Activated CD4-positive, alpha-beta memory T cell treated with anti-CD3 and anti-CD28 coated beads, Interleukin-2, amount 10 ng/mL, durations not matched to agents 7 days and 5 days (primary cell): ENCODE measurements around the gene CHGA. TPM values are rescaled to one million over a fixed set of nuclear protein-coding genes. Genes with fewer than 3 reads are reported as not detected.

Experiments
- CTCF ChIA-PET: fragments of 350-600 bp; sonication (Branson Sonifier 250); formaldehyde crosslinking; loops from one replicate; lab custom pipeline; 2021; ENCODE audit warnings: antibody characterized with exemption, inconsistent platforms; lab: Charles Lee
- POLR2A ChIA-PET: fragments of 350-600 bp; sonication (Branson Sonifier 250); formaldehyde crosslinking; loops from one replicate; lab custom pipeline; 2021; ENCODE audit warnings: antibody characterized with exemption; lab: Charles Lee
- DNase-seq: peaks from one replicate; pipeline ENCODE4 v3.0.0-alpha.2; 2020
- H3K27ac Mint-ChIP-seq: one replicate; pipeline ENCODE4 v1.8.0; 2021; ENCODE audit warnings: mild to moderate bottlenecking, mixed read lengths
- H3K27me3 Mint-ChIP-seq: one replicate; pipeline ENCODE4 v1.8.0; 2021; ENCODE audit warnings: mixed read lengths
- H3K36me3 Mint-ChIP-seq: one replicate; pipeline ENCODE4 v1.8.0; 2021; ENCODE audit warnings: low read depth, mixed read lengths
- H3K4me1 Mint-ChIP-seq: one replicate; pipeline ENCODE4 v1.8.0; 2021; ENCODE audit warnings: mixed read lengths
- H3K4me3 Mint-ChIP-seq: one replicate; pipeline ENCODE4 v1.8.0; 2021; ENCODE audit warnings: mild to moderate bottlenecking, mixed read lengths
- H3K9me3 Mint-ChIP-seq: one replicate; pipeline ENCODE4 v1.8.0; 2021; ENCODE audit warnings: mixed read lengths
- total RNA-seq, 2 experiments: library from RNA; stranded (reverse); gene quantifications; one replicate each; pipeline ENCODE4 v1.2.3, GENCODE V29; 2021

The CHGA gene
- total RNA-seq, 2 experiments from 2014 or later, result not detected

DNA sequence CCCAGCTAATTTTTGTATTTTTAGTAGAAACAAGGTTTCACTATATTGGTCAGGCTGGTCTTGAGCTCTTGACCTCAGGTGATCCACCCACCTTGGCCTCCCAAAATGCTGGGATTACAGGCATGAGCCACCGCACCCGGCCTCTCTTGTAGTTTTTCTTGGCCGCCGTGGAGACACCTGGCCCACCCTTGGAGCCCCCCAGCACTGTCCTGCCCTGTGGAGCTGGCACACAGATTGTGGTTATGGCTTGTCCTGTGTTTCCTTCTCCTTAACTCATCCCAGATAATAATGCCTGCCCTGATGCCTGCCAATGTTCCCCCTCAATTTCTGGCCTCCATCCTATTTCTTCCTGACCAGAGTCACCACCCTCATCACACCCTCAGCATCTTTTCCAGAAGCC is 57.9 kb downstream of the CHGA start:
- POLR2A ChIA-PET, result no interaction called here
- Mint-ChIP-seq H3K36me3 (peaks cover 70% of the 10 kb centered on the region), H3K9me3 (peaks cover 49% of the 10 kb centered on the region)

DNA sequence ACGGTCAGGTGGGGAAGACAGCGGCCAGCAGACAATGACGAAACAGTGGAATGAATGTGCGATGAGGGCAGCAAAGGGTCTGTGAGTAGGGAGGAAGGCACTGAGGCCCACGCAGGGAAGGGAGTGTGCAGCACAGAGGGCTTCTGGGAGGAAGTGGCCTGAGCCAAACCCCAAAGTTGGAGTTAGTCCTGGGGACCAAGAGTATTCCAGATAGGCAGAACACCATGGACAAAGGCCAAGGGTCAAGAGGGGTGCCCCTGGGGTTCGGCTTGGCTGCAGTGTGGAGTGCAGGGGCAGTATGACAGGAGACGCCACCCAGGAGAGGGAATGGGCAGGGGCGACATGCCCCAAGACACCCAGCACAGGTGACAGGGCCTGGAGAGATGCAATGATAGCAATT is 58.8 kb downstream of the CHGA start:
- Mint-ChIP-seq H3K4me3 (no peak overlapping the region), H3K9me3 (peaks cover 40% of the 10 kb centered on the region), H3K27ac (no peak overlapping the region), H3K4me1 (no peaks in the 10 kb centered on the region), H3K27me3 (no peaks in the 10 kb centered on the region), H3K36me3 (peaks cover 62% of the 10 kb centered on the region)
- ChIA-PET CTCF (no interaction called here), POLR2A (no interaction called here)
- no peak for DNase-seq

More for the DNA sequence above, 57.9 kb downstream of the CHGA start:
- Mint-ChIP-seq H3K27me3 (no peaks in the 10 kb centered on the region), H3K4me3 (no peak overlapping the region), H3K4me1 (no peaks in the 10 kb centered on the region), H3K27ac (no peak overlapping the region)
- no peak for DNase-seq
- CTCF ChIA-PET, result no interaction called here

DNA sequence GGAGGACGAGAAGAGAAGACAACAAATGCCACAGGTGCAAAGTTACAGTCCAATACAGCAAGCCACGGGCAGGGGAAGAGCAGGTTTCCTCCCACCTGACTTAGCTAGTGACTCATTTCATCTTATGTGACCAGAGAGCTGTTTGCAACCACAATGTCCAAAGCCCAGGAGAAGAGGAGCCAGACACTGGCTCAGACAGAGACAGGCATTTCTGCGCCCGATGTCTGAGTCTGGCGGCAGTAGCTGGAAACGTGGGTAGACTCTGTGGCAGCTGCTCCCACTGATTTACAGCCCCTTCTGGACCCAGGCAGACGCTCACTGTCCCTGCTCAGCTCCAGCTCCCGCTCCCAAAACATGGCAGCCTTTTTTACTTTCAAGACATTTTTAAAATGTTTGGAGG is 60.0 kb downstream of the CHGA start:
- H3K36me3 Mint-ChIP-seq, result peaks cover 49% of the 10 kb centered on the region
- H3K27me3 Mint-ChIP-seq, result no peaks in the 10 kb centered on the region
- no peaks in the 10 kb centered on the region for H3K4me1 Mint-ChIP-seq
- peaks cover 28% of the 10 kb centered on the region for H3K9me3 Mint-ChIP-seq
- H3K27ac Mint-ChIP-seq, result no peak overlapping the region
- ChIA-PET POLR2A (no interaction called here), CTCF (no interaction called here)
- no peak overlapping the region for H3K4me3 Mint-ChIP-seq
- no peak for DNase-seq

- Mint-ChIP-seq H3K4me3 (no peak overlapping the region), H3K27me3 (no peaks in the 10 kb centered on the region), H3K4me1 (no peaks in the 10 kb centered on the region), H3K27ac (no peak overlapping the region), H3K36me3 (peaks cover 37% of the 10 kb centered on the region), H3K9me3 (peaks cover 18% of the 10 kb centered on the region)
- no peak for DNase-seq
- ChIA-PET CTCF (no interaction called here), POLR2A (no interaction called here)
Measured at GRCh38 chr14:92984082-92984788, 61.3 kb downstream of the CHGA start.

Other genes with a start within 250 kb of the CHGA start
- 1 to 10 TPM; 5.3 to 5.9 TPM for gene LGMN, start 174.5 kb upstream of the CHGA start, total RNA-seq
- 10 to 100 TPM; 22.2 to 24.0 TPM for gene GOLGA5, start 128.8 kb upstream of the CHGA start, total RNA-seq
- gene ITPK1, start 192.8 kb downstream of the CHGA start, total RNA-seq, result 10 to 100 TPM; 59.3 to 62.3 TPM